Smooth muscle cell (in vitro differentiated cells): Measurements from ENCODE around the gene ZNF668. TPM values are rescaled to one million over a fixed set of nuclear protein-coding genes. Genes with fewer than 3 reads are reported as not detected.
A peak's percentile ranks its signal among the peaks of the same experiment; 100 is the strongest.

Experiments used
- DNase-seq: peaks from one replicate; lab custom pipeline; 2025; ENCODE audit not compliant: unreplicated experiment; lab: John Stamatoyannopoulos, UW
- H2AFZ ChIP-seq: fragments of 200-600 bp; sonication (generic); 2 replicates; pipeline ENCODE4 v1.6.0; 2016; ENCODE audit warnings: antibody characterized with exemption, low read depth, mild to moderate bottlenecking
- H3F3A ChIP-seq: fragments of 200-600 bp; sonication (generic); 2 replicates; pipeline ENCODE4 v1.6.0; 2017; ENCODE audit warnings: antibody characterized with exemption, low read depth
- H3K27ac ChIP-seq: fragments of 200-600 bp; sonication (generic); 2 replicates; pipeline ENCODE4 v1.5.1; 2016; ENCODE audit warnings: low read depth, mild to moderate bottlenecking
- H3K27me3 ChIP-seq: fragments of 200-600 bp; sonication (generic); 2 replicates; pipeline ENCODE4 v1.6.1; 2016; ENCODE audit warnings: low read depth, mild to moderate bottlenecking
- H3K36me3 ChIP-seq: fragments of 200-600 bp; sonication (generic); 2 replicates; pipeline ENCODE4 v1.5.1; 2016; ENCODE audit warnings: low read depth
- H3K4me1 ChIP-seq: fragments of 200-600 bp; sonication (generic); 2 replicates; pipeline ENCODE4 v1.5.1; 2016; ENCODE audit warnings: low read depth
- H3K4me2 ChIP-seq: fragments of 200-600 bp; sonication (generic); 2 replicates; pipeline ENCODE4 v1.6.0; 2016; ENCODE audit warnings: mild to moderate bottlenecking
- H3K4me3 ChIP-seq: fragments of 200-600 bp; sonication (generic); 2 replicates; pipeline ENCODE4 v1.5.1; 2016; ENCODE audit warnings: mild to moderate bottlenecking
- H3K79me2 ChIP-seq: fragments of 200-600 bp; sonication (generic); 2 replicates; pipeline ENCODE4 v1.6.0; 2016; ENCODE audit warnings: low read depth, mild to moderate bottlenecking
- H3K9ac ChIP-seq: fragments of 200-600 bp; sonication (generic); 2 replicates; pipeline ENCODE4 v1.6.0; 2016; ENCODE audit warnings: low read depth
- H3K9me3 ChIP-seq: fragments of 200-600 bp; sonication (generic); replicated peaks from 2 replicates; pipeline ENCODE4 v1.5.1; 2016; ENCODE audit warnings: low read depth
- H4K20me1 ChIP-seq: fragments of 200-600 bp; sonication (generic); 2 replicates; pipeline ENCODE4 v1.6.0; 2016; ENCODE audit warnings: low read depth
- CTCF ChIP-seq: fragments of 200-600 bp; sonication (generic); IDR thresholded peaks from 2 replicates; pipeline ENCODE4 v1.5.1; 2017; ENCODE audit warnings: borderline replicate concordance, mild to moderate bottlenecking, antibody characterized with exemption; ENCODE audit not compliant: insufficient read depth, poor library complexity, severe bottlenecking
- WGBS: methylation state at CpG from one replicate; pipeline ENCODE4 v1.1.7; 2016; ENCODE audit warnings: low lambda C conversion rate; 5-methylcytosine and 5-hydroxymethylcytosine counted together
- polyA plus RNA-seq: library from polyadenylated mRNA; unstranded; fragments of >200 nt; fragmentation: Nextera tagmentation; extraction: Ambion mirVana; gene quantifications from 2 replicates; pipeline ENCODE4 v1.2.1, GENCODE V29; 2016
- total RNA-seq: library from RNA; depleted of rRNA; stranded (reverse); fragments of >200 nt; gene quantifications from 2 replicates; pipeline ENCODE4 v1.2.3, GENCODE V29; 2014

The ZNF668 gene
- 7.3 and 9.0 TPM in 2 replicates for total RNA-seq
- 20.1 and 21.0 TPM in 2 replicates for polyA plus RNA-seq

- peak within 1 kb of the TSS; percentile 76 for H3K4me3 ChIP-seq
- H2AFZ ChIP-seq: peak within 1 kb of the TSS; percentile 71
- TF ChIP-seq CTCF: no peak
- H3K4me1 ChIP-seq: peaks cover 15% of the 10 kb centered on the region
- H3K79me2 ChIP-seq: peaks cover 62% of the 10 kb centered on the region
- no peaks in the 10 kb centered on the region for H3K27me3 ChIP-seq
- H4K20me1 ChIP-seq: peaks cover 3% of the 10 kb centered on the region
- H3K27ac ChIP-seq: peak within 1 kb of the TSS; percentile 94
- no peaks in the 10 kb centered on the region for H3F3A ChIP-seq
- H3K36me3 ChIP-seq: no peaks in the 10 kb centered on the region
- peak within 1 kb of the TSS; percentile 85 for H3K4me2 ChIP-seq
- WGBS: under 1% methylated on average over 48 of the region's 48 CpGs
- peak within 1 kb of the TSS; percentile 95 for H3K9ac ChIP-seq
- H3K9me3 ChIP-seq: no peaks in the 10 kb centered on the region
- peak; percentile 80 for DNase-seq
Observed at GRCh38 chr16:31073970-31074813, at the start of gene ZNF668, which contains the start of gene ZNF646. TSS of gene ZNF668 (minus strand) at chr16:31074240. CDS start at chr16:31064459, 9,781 bp downstream. TSS of gene ZNF646 (plus strand) at chr16:31074422. CDS start at chr16:31076325, 1,903 bp downstream.

GRCh38 chr16:31120129-31120528 is 46.1 kb upstream of the ZNF668 start:
- no peak overlapping the region for H3K9ac ChIP-seq
- H4K20me1 ChIP-seq: no peaks in the 10 kb centered on the region
- no peaks in the 10 kb centered on the region for H3K27me3 ChIP-seq
- H3K27ac ChIP-seq: no peak overlapping the region
- no peaks in the 10 kb centered on the region for H3K4me1 ChIP-seq
- H3K4me2 ChIP-seq: no peak overlapping the region
- H3F3A ChIP-seq: peaks cover 18% of the 10 kb centered on the region
- no peaks in the 10 kb centered on the region for H3K9me3 ChIP-seq
- no peaks in the 10 kb centered on the region for H3K36me3 ChIP-seq
- no peak for TF ChIP-seq CTCF
- H3K4me3 ChIP-seq: no peak overlapping the region
- 100% methylated on average over 14 of the region's 16 CpGs for WGBS
- peaks cover 22% of the 10 kb centered on the region for H3K79me2 ChIP-seq
- DNase-seq: no peak
- H2AFZ ChIP-seq: no peak overlapping the region

GRCh38 chr16:31118223-31119155 is 44.4 kb upstream of the ZNF668 start:
- H3K9ac ChIP-seq: peak overlapping the region; percentile 98
- peaks cover 23% of the 10 kb centered on the region for H3F3A ChIP-seq
- H3K27ac ChIP-seq: peak overlapping the region; percentile 100
- no peak overlapping the region for H2AFZ ChIP-seq
- H3K36me3 ChIP-seq: no peaks in the 10 kb centered on the region
- H3K4me1 ChIP-seq: no peaks in the 10 kb centered on the region
- H3K9me3 ChIP-seq: no peaks in the 10 kb centered on the region
- no peaks in the 10 kb centered on the region for H4K20me1 ChIP-seq
- TF ChIP-seq CTCF: no peak
- H3K4me3 ChIP-seq: peak overlapping the region; percentile 73
- H3K4me2 ChIP-seq: peak overlapping the region; percentile 98
- no peaks in the 10 kb centered on the region for H3K27me3 ChIP-seq
- no peak for DNase-seq
- H3K79me2 ChIP-seq: peaks cover 22% of the 10 kb centered on the region
- 58% methylated on average over 9 of the region's 9 CpGs for WGBS
